ENCODE data around the gene EIF2S2.

The EIF2S2 gene

DNA sequence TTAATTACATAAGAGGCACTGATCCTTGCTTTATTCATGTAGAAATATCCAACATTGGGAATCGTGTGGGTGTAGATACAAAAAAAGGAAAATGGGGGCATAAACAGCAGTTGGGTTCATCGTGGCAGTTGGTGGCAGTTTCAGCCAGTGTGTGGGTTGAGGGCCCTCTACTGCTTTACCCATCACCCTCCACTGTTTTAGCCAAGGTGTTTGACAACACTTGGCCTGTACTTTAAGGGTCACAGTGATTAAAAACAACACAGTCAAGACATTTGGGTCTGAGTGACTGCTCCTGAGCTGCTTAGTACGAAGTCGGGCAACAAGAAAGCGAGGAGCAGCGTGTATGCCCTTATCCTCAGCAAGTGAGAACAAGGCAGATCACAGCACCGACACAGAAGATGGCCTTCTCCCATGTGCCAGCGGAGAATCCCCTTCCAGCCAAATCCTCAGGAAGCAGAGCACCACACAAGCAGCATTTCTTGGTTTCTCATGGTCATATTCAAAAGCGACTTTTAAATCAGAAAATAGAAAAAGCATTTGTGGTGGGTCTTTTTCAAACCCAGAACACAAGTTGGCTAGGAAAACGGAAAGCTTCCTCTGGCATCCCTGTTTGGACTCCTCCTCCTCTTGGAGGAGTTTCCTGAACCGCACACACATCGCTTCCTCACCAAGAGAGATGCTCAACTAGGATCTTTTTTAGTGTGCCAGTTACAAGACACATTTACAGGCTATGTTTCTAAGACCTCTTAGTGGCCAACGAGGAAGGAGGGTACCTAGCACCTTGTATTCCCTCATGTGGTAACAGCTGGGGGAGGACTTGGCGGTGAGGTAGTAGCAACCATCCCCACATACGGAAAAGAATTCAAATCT lies 23.5 kb downstream of the EIF2S2 start:
- DNase-seq: no peak

- DNase-seq: no peak
These were observed 26.5 kb downstream of the EIF2S2 start for GRCh38 chr20:34085544-34086040.

GRCh38 chr20:34084227-34084923 lies 27.7 kb downstream of the EIF2S2 start:
- no peak for DNase-seq

GRCh38 chr20:34083781-34084180 lies 28.3 kb downstream of the EIF2S2 start:
- DNase-seq: no peak

GRCh38 chr20:34083137-34083536 lies 28.9 kb downstream of the EIF2S2 start:
- DNase-seq: no peak

DNA sequence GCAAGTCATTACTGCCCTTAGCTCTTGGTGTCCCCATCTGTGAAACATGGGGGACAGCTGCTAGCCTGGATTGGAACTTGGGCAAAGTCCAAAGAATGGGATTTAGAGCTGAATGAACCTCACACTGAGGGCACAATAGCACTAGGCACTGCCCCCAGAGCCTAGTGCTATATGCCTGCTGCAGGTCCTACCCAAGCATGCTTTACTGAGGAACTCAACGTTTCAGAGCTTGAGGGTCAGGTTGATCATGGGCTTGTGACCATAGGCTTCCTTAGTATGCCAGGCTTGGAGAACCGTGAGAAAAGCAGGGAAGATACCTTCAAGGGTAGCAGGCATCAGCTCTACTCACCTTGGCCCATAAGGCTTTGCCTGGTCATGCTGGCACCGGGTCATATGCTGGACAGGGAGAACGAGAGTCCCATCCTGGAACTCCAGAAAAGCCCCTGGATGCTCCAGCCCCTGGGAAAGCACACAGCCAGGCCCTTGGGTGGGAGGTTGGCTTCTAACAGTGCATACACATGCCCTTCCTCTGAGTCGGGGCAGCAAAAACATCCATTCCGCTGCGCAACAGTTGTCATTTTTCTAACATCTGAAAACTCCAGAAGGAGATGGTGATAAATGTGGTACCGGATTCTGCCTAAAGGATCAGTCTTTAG lies 29.7 kb downstream of the EIF2S2 start:
- no peak for DNase-seq

GRCh38 chr20:34079818-34080217 lies 32.2 kb downstream of the EIF2S2 start:
- DNase-seq: no peak

- DNase-seq: no peak
These were observed 33.5 kb downstream of the EIF2S2 start for GRCh38 chr20:34078540-34078939.

DNA sequence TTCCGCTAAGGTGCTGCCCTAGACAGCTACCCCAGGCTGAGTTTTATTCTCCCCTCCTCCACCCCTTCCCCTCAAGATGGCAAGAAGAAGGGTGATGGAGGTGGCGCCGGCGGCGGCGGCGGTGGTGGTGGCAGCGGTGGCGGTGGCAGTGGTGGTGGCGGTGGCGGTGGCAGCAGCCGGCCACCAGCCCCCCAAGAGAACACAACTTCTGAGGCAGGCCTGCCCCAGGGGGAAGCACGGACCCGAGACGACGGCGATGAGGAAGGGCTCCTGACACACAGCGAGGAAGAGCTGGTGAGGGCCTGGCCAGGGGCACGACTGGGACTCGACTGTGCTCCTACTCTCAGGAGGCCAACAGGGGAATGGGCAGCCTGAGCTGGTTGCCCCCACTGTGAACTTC lies 35.1 kb downstream of the EIF2S2 start:
- no peak for DNase-seq

- no peak for DNase-seq
These were observed 36.4 kb downstream of the EIF2S2 start for GRCh38 chr20:34075647-34076046.

DNA sequence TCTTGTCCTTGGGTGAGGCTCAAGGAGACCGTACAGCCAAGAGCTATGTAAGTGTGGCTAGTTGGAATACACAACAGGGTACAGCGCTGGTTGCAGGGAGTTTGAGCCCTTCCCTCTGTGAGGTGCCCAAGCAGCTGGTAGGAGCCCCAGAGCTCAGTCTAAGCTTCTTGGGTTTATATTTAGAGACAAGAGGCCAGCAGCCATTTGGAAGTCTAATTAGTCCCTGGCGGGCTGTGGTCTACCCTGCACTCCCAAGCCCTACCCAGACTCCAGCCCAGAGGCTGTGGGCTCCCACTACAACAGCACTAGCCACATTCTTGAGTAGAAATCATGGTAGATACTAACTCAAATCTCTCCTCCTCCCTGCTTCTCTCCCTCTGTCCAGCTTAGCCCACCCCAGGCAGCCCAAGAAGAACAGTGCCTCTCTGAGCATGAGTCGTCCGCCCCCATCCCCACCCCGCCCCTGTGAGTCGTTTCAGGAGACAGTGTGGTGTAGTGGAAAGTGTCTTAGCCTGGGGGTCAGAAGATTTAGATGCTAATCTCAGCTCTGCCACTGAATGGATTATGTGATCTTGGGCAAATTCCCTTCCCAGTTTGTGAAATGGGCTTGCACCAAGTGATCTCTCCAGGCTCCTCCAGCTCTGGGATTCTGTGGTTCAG lies 37.8 kb downstream of the EIF2S2 start:
- DNase-seq: no peak

DNA sequence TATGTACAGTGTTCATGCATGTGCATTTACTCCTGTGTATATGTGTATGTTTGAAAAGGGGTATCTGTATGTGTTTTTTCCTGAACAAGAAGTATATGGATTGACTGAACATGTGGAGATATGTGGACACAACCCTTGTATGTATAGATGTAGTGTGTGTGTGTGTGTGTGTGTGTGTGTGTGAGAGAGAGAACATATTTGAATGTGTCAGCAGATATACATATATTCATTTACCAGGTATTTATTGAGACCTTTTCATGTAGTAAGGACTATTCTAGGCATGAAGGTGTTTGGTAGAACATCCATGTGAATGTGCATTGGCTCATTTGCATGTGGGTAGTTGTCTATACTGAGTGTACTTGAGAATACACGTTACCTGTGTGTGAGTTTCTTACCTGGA lies 39.3 kb downstream of the EIF2S2 start:
- DNase-seq: no peak

GRCh38 chr20:34072076-34072475 lies 40.0 kb downstream of the EIF2S2 start:
- DNase-seq: no peak

GRCh38 chr20:34070859-34071258 lies 41.2 kb downstream of the EIF2S2 start:
- DNase-seq: no peak

GRCh38 chr20:34070079-34070439 lies 42.0 kb downstream of the EIF2S2 start:
- DNase-seq: no peak

DNA sequence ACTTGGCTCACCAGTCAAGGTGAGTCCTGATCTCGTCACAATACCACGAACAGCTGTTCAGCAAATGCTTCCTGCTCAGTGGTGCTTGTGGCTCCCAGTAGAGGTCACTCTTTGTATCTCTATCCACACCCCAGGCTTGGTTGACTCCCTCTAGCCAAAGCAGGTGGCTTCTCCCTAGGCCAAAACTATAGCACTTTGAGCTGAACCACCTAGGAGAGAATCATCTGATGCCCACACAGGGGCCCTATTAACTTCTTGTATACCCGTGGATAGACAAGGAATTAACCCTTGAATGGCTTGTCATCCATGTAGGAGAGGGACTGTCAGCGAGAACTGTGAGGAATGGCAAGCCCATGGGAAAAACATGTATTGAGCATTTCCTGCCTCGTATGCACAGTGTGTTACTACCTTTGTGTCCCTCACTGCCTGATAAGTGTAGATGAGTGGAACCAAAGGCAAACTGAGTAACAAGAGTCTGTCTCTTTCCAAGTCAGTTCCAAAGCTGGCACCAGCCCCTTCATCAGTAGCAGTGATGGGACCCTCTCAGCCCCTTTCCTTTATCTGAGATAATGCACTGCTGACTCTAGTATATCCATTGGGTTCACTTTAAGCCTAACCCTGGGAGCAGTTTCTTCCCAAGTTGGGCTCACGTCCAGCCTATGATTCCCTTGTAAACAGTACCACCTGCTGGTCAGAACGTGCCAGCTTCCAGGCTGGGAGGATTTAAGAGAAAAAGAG lies 42.5 kb downstream of the EIF2S2 start:
- DNase-seq: peak; percentile 40 to 43

- no peak for DNase-seq
These were observed 44.0 kb downstream of the EIF2S2 start for GRCh38 chr20:34068001-34068400.

DNA sequence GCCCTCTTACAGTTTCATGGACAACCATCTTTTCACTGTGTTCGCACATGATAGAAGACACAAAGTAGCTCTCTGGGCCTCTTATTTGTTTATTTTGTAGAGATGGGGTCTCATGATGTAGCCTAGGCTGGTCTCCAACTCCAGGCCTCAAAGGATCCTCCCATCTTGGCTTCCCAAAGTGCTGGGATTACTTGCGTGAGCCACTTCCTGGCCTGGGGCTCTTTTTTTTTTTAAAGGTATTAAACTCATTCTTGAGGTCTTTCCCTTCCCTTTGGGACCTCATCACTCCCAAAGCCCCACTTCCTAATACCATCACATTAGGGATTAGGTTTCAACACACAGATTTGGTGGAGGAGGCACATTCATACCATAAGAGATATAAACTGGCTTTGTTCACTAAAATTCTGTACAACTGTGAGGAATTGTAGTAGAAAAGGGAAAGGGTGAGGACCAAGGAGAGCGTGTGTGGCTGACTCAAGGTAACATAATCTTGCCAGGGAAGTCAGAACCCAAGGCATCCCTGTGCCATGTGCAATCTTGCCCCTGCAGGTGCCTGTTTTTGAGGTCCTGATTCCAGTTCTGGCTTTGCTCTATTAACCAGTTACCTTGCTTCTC lies 45.5 kb downstream of the EIF2S2 start:
- no peak for DNase-seq

- DNase-seq: no peak
These were observed 46.8 kb downstream of the EIF2S2 start for GRCh38 chr20:34065260-34065659.

- DNase-seq: no peak
These were observed 47.8 kb downstream of the EIF2S2 start for GRCh38 chr20:34064286-34064685.

DNA sequence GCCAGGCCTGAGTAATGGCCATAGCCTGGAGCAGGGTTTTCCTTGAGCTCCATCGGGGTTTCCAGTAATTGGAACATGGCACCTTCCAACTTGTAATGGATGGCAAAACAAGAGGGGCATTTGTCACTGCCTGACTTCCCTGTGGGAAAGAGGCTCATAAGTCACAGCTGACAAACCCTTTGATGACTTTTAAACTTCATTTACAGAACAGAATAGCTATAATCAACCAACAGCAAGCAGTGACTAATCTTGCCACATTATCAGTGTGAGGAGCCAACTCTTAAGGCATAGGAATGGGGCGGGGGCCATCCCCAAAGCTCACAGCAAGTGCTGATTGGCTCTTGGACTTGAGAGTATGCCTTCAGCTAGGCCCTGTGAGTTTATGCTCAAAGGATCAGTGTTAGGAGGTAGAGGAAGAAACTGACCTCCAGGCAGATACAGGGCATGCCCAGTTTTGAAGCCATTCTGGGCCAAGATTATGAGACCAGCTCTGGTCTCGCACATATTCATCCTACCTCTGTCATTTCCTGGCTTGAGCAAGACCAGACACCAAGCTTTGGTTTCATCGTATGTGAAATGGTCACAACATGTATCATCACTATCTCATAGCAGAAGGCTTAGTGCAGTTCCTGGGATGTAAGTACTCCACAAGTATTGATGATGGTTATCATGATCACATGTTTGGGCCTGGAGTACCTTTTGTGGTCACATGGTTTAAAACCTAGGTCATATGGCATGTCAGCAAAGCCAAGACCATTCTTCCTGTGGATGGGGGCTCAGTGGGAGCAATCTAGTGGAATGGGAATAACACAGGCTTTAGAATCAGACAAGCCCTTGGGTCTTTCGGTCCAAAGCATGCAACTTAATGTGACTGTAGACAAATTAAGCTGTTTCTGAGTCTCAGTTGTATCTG lies 49.2 kb downstream of the EIF2S2 start:
- DNase-seq: no peak

Data from stimulated activated CD4-positive, alpha-beta T cell treated with anti-CD3 and anti-CD28 coated beads, Interleukin-4, amount 100 ng/mL, for 4 hours (primary cell).